Measurements from ENCODE around the gene GGA2. TPM values are rescaled to one million over a fixed set of nuclear protein-coding genes. Genes with fewer than 3 reads are reported as not detected.

Gene GGA2
- total RNA-seq, 1 experiment from 2014 or later = 142 TPM

DNA sequence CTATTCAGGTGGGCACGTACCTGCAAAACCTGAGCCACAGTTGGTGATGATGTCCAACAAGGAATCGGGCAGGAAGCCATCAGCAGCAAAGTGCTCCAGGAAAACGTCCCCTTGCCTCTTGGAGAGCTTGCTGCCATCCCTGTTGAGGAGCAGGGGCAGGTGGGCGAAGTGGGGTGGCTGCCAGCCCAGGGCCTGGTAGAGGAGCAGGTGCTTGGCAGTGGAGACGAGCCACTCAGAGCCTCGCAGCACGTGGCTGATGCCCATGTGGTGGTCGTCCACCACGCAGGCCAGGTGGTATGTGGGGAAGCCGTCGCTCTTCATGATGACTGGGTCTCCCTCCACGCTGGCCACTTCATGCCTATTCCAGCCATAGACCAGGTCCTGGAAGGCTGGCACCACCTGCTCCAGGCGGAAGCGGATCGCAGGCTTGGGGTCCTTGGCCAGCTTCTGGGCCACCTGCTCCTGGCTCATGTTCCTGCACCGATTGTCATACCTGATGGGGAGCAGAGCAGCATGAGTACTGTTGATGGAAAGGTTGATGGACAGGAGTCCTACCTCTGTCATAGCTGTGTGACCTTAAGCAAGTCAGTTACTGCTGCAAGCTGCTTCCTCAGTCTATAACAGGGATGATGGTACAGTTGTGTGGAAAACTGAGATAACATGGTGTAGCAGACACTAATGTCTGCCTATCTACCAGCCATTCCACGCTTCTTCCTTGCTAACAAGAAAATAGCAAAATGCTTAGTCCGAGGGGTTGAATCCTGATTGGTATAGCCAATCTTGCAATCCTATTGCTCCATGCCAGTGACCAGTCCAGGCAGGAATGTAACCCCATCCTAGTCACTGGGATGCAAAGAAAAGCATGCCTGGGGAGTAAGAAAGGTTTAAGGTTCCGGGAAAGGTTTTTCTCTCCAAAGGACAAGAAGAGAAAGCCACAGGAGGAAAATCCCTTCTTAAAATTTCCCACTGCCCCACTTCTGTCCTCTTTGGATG is 24.9 kb upstream of the GGA2 start:
- no TSS peak for BruUV-seq (replicated peaks)
- TF ChIP-seq EZH2 (IDR thresholded peaks at IDR 0.05; ENCODE audit: borderline replicate concordance, low read depth, low read length, poor library complexity, severe bottlenecking) = no peak
- TF ChIP-seq, protein P1, sequence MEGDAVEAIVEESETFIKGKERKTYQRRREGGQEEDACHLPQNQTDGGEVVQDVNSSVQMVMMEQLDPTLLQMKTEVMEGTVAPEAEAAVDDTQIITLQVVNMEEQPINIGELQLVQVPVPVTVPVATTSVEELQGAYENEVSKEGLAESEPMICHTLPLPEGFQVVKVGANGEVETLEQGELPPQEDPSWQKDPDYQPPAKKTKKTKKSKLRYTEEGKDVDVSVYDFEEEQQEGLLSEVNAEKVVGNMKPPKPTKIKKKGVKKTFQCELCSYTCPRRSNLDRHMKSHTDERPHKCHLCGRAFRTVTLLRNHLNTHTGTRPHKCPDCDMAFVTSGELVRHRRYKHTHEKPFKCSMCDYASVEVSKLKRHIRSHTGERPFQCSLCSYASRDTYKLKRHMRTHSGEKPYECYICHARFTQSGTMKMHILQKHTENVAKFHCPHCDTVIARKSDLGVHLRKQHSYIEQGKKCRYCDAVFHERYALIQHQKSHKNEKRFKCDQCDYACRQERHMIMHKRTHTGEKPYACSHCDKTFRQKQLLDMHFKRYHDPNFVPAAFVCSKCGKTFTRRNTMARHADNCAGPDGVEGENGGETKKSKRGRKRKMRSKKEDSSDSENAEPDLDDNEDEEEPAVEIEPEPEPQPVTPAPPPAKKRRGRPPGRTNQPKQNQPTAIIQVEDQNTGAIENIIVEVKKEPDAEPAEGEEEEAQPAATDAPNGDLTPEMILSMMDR (conservative IDR thresholded peaks at IDR 0.05; ENCODE audit: low read depth, low read length) = no peak
- Histone ChIP-seq H3K36me3 (ENCODE audit: insufficient read depth, low read length, poor library complexity, severe bottlenecking) (peaks cover 39% of the 10 kb centered on the region), H3K4me1 (ENCODE audit: insufficient read depth, low read length, poor library complexity, severe bottlenecking) (no peaks in the 10 kb centered on the region), H3K27ac (ENCODE audit: low read depth, low read length, poor library complexity, severe bottlenecking) (no peak overlapping the region), H3K9me3 (ENCODE audit: low read depth, low read length, poor library complexity, severe bottlenecking) (no peaks in the 10 kb centered on the region), H3K27me3 (replicated peaks; ENCODE audit: insufficient read depth, low read depth, low read length, poor library complexity) (no peaks in the 10 kb centered on the region), H3K4me3 (ENCODE audit: low read depth, low read length, poor library complexity, severe bottlenecking) (no peak overlapping the region)
- ChIA-PET POLR2A (ENCODE audit: low non-redundant PET) (no interaction called here), CTCF (no interaction called here)
- DNase-seq (ENCODE audit: low spot score) = no peak
- intact Hi-C loops (cut with micrococcal nuclease; ENCODE audit: unreplicated experiment) = no loop called here

GRCh38 chr16:23532448-23532847 is 22.2 kb upstream of the GGA2 start:
- CTCF ChIA-PET = no interaction called here
- H3K36me3 ChIP-seq (ENCODE audit: insufficient read depth, low read length, poor library complexity, severe bottlenecking) = peaks cover 44% of the 10 kb centered on the region

GRCh38 chr16:23530062-23530461 is 19.8 kb upstream of the GGA2 start:
- POLR2A ChIA-PET (ENCODE audit: low non-redundant PET) = interaction anchor here (0.6 kb wide), 1 partner anchor 8 kb away, joined by 13 read pairs; no protein-coding TSS in a partner anchor
- Histone ChIP-seq H3K36me3 (ENCODE audit: insufficient read depth, low read length, poor library complexity, severe bottlenecking) (peaks cover 39% of the 10 kb centered on the region), H3K27ac (ENCODE audit: low read depth, low read length, poor library complexity, severe bottlenecking) (no peak overlapping the region), H3K27me3 (replicated peaks; ENCODE audit: insufficient read depth, low read depth, low read length, poor library complexity) (no peaks in the 10 kb centered on the region), H3K4me3 (ENCODE audit: low read depth, low read length, poor library complexity, severe bottlenecking) (no peak overlapping the region), H3K9me3 (ENCODE audit: low read depth, low read length, poor library complexity, severe bottlenecking) (no peaks in the 10 kb centered on the region), H3K4me1 (ENCODE audit: insufficient read depth, low read length, poor library complexity, severe bottlenecking) (no peaks in the 10 kb centered on the region)
- TF ChIP-seq, protein P1 (conservative IDR thresholded peaks at IDR 0.05; ENCODE audit: low read depth, low read length) = no peak
- no peak for TF ChIP-seq EZH2 (IDR thresholded peaks at IDR 0.05; ENCODE audit: borderline replicate concordance, low read depth, low read length, poor library complexity, severe bottlenecking)
- CTCF ChIA-PET = no interaction called here
- BruUV-seq (replicated peaks) = no TSS peak
- intact Hi-C loops (cut with micrococcal nuclease; ENCODE audit: unreplicated experiment) = no loop called here
- no peak for DNase-seq (ENCODE audit: low spot score)

More at GRCh38 chr16:23532448-23532847, 22.2 kb upstream of the GGA2 start:
- no TSS peak for BruUV-seq (replicated peaks)
- POLR2A ChIA-PET (ENCODE audit: low non-redundant PET) = interaction anchor here (0.6 kb wide), 1 partner anchor 1145 kb away, joined by 6 read pairs; no protein-coding TSS in a partner anchor
- no peak overlapping the region for H3K27ac ChIP-seq (ENCODE audit: low read depth, low read length, poor library complexity, severe bottlenecking)
- H3K4me3 ChIP-seq (ENCODE audit: low read depth, low read length, poor library complexity, severe bottlenecking) = no peak overlapping the region
- H3K4me1 ChIP-seq (ENCODE audit: insufficient read depth, low read length, poor library complexity, severe bottlenecking) = no peaks in the 10 kb centered on the region
- TF ChIP-seq, protein P1 (conservative IDR thresholded peaks at IDR 0.05; ENCODE audit: low read depth, low read length) = no peak
- TF ChIP-seq EZH2 (IDR thresholded peaks at IDR 0.05; ENCODE audit: borderline replicate concordance, low read depth, low read length, poor library complexity, severe bottlenecking) = no peak
- no peaks in the 10 kb centered on the region for H3K27me3 ChIP-seq (replicated peaks; ENCODE audit: insufficient read depth, low read depth, low read length, poor library complexity)
- intact Hi-C loops (cut with micrococcal nuclease; ENCODE audit: unreplicated experiment) = no loop called here
- no peak for DNase-seq (ENCODE audit: low spot score)
- H3K9me3 ChIP-seq (ENCODE audit: low read depth, low read length, poor library complexity, severe bottlenecking) = no peaks in the 10 kb centered on the region

Measured in A673 (cell line).